Activated effector memory CD4-positive, alpha-beta T cell treated with Interleukin-2 at 50 U/mL for 16 hours (primary cell): ENCODE measurements around the gene IARS2.
"Not testable (repeated sequence)": the region's sequence is repeated elsewhere in the genome, so short reads cannot be mapped to it uniquely, and the experiment has no call there.

Source experiments
- DNase-seq: peaks from one replicate; pipeline ENCODE4 v3.0.0-alpha.2; 2020

The IARS2 gene

DNA sequence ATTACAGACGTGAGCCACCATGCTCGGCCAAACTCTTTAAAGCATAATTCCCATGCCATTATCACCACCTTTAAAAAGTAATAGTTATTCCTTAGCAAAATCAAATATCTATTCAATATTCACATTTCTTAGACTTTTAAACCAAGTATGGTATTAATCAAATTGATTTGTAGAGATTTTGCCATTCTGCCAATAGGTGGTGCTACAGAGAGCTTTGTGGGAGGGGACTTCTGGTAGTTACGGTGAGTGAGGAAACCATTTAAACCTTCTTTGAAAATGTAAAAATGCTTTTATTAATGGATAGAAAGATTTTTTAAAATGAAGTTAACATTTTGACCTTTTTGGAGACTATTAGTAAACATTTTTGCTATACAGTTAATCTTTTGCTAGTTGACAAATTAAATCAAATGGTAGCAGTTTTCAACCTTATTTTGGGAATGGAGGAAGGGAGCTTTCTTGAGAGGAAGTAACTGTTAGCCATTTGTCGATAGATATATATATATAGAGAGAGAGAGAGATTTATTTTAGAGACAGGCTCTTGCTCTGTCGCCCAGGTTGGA is 19.3 kb downstream of the IARS2 start:
- no peak for DNase-seq

DNA sequence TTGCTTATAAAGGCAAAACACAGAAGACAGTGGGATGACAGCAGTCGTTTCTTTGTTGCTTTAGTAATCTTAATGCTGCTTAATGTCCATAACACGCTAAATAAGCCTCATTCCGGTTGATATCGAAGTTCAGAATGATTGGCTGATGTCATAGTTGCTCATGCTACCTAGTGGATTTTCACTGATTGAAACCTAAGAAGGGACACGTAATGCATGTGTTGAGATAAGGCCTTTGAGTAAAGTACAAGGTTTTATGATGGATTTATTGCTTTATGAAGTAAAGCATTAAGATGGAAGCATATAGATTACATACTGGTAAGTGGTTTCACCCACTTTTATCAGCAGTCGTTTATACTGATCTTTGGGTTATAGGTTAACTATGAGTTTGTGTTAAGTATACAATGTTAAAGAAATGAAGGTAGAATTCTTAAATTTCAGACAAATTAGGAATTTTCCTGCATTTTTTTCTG is 25.1 kb downstream of the IARS2 start:
- DNase-seq, result no peak

DNA sequence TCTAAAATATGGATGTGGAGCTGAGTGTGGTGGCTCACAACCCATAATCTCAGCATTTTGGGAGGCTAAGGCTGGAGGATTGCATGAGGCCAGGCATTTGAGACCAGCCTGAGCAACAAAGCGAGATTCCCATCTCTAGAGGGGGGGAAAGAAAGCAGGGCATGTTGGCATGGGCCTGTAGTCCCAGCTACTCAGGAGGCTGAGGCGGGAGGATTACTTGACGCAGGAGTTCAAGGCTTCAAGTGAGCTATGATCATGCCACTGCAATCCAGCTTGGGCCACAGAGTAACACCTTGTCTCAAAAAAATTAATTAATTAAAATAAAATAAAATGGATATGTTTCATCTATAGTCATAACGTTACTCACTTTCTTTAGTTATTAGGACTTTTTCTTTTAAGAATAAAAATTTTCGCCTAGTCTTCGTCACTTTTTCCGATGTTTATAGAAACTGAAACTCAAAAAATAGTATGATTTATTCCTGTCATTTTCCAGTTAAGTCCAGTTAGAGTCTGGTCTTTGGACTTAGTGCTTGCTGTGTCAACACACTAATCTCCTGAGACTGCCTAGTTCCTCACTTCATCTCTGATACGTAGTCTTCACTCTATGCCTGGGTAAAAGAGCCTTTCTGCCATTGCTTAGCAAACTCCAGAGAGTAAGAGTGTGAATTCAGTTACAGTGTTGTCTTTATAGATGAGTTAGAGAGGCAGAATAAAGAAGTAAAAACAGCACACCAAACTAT is 28.0 kb downstream of the IARS2 start:
- DNase-seq, result no peak

DNA sequence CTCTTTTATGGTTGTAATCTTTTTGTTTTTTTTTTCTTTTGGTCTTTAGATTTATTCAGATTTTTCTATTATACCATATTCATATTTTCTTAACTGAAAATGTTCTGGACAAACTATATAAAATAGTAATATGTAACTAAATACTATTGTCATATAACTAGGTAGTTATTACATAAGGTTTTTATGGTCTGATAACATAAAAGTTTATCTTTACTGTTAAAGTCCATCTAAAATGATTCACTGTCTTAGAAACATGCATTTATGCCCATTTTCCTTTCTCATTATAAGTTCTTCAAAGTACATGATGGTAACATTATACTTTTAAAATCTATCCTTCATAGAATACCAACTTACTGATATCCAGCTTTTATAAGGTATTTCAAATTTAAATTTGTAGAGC is 29.1 kb downstream of the IARS2 start:
- no peak for DNase-seq

DNA sequence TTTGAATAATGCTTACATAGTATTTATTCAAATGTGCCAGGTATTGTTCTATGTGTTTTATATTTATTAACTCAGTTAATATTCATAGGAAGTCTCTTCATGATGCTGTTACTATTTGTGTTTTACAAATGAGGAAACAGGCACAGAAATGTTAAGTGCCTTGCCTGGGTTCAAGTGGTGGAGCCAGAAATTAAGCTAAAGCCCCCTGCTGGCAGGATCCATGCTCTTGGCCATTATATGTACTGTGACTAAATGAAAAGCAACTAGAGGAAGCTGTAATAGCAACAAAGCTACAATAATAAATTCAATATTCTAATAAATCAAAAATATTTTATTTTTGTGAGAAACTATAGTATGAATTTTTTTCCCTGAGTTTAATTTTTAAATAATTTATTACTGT is 30.0 kb downstream of the IARS2 start:
- DNase-seq, result no peak

DNA sequence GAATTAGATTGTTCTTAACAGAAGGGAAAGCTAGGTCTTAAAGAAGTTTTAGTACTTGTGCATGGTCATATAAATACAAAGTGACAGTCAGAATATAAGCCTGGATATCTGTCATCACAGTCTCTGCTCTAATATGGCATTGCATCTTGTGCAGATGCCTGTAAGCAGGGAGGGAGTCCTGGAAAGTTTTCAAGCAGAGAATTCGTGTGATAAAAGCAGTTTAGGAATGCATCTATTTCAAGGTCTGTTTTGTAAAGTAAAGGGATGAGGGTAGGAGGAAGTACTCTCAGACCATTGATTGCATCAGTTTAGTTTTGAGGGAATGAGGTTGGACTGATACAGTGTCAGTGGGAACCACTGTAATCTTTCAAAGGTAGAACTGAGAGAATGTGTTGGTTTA is 30.6 kb downstream of the IARS2 start:
- DNase-seq, result no peak

DNA sequence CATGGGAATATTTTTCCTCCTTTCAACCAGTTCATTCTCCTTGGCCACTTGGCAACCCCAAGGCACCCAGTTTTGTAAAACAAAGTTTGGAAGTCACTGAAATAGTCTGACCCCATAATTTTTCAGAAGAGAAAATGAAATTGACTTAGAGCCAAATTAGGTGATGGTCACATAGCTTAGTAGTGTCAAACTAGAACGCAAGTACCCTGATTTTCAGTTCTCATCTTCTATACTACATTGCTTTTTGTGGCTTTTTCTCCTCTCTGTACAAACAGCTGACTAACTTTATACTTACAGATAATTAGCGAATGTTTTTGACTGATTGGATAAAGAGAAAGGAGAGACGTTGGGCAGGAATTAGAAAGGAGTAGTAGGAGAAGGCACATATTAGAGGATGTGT is 33.1 kb downstream of the IARS2 start:
- DNase-seq, result no peak

DNA sequence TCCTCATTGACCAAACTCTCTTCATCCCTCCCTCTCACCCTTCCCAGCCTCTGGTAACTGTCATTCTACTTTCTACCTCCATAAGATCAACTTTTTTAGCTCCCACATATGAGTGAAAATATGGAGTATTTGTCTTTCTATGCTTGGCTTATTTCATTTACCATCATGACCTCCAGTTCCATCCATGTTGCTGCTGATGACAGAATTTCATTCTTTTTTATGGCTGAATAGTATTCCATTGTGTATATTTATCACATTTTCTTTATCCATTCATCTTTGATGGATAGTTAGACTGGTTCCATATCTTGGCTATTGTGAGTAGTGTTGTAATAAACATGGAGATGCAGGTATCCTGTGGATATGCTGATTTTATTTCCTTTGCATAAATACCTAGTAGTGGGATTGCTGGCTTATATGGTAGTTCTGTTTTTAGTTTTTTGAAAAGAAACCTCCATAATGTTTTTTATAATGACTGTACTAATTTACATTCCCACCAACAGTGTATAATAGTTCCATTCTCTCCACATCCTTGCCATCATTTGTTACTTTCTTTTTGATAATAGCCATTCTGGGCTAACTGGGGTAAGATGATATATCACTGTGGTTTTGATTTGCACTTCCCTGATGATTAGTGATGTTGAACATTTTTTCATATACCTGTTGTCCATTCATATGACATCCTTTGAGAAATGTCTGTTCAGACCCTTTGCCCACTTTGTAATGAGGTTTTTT is 35.7 kb downstream of the IARS2 start:
- no peak for DNase-seq

DNA sequence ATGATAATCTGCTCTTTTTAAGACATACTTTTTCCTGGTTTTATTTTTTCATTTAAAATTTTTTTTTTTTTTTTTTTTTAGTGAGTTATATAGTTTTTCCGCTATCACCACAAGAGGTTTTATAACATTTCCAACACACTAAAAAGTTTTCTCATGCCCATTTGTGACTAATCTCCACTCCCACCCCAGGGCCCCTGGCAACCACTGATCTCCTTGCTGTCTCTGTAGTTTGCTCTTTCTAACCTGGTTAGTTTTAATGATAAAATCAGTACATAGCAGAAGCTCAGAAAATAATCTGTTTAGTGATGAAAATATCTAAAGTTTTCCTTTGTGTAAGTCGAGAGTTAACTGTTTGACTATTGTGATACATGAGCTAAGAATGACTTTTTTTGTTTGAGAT is 41.8 kb downstream of the IARS2 start:
- no peak for DNase-seq

DNA sequence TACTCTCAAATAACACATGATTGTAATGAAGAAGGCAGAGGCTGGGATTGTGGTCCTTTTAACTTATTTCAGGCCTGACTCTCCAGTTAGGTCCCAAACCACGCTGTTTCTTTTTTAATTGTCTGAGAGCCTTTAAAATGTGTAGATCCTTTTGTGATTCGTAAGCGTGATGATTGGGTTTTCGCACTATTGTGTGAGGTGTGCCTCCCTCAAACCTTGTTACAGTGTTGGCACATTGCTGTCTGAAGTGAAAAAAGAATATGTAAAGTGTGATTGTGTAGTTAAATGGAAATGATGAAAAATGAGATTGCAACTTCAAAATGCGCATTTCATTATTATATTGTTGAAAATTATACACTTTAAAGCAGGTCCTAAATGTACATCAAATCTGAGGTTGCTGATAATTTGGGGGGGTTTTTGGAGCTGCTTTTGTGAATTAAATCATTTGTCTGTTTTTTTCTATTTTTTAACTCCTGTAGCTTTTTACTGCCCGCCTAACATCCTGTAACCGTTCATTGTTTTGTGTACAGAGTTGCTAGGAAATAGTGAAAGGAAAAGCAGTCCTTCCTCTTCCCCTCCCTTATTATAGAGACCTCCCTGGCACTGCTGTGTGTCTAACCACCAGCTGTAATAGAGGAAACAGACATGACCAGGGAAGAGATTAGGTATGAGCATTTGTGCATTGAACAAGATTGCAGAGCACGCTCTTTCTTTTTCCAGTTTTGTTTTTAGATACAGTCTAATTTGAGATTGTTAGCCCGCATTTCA is 43.3 kb downstream of the IARS2 start:
- no peak for DNase-seq

DNA sequence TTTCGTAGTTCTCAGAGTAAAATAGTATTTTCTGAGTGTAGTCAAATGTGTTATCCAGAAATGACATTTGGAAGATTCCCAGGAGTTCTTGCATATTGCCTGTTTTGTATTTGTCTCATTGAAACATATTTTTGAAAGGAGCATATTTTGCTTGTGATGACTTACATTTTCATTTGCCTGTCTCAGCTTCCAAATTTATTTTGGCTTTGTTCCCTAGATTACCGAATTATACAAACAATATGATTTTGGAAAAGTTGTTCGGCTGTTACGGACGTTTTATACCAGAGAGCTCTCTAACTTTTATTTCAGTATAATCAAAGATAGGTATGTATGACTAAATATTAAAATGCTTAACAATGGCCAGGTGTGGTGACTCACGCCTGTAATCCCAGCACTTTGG is 46.0 kb downstream of the IARS2 start:
- no peak for DNase-seq

DNA sequence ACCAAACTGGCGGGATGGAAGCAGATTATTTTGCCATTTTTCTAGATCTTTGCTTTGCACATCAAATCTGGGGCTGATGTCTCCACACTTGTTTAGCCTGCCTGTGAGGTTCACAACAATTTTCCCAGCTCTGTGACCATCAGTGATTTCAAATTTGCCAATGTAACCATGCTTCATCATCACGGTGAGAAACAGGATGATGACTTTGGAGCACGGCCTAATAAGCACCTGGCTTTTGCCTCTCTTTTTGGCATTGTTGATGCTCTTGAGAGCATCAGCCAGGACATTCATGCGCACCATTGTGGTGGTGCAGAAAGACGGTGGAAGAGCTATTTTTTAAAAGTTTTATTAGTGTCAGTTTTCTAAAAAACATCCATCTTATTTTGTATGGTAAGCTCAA is 50.1 kb downstream of the IARS2 start:
- no peak for DNase-seq

DNA sequence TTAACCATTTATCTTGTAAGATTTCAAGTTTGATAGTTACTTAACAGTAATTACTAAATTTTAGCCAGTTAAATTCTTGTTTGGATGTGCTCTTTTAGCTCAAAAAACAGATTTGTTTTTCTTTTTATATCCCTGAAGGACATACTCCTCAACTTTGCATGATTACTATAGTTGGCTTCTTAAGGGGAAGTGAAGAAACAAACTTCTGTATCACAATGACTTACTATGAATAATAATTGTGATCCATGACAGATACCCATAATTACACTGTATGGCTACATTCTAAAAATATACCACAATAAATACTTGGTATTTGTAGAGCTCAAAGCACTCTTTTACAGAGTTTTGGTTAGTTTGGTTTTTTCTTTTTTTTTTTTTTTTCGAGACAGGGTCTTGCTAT is 55.8 kb downstream of the IARS2 start:
- no peak for DNase-seq

DNA sequence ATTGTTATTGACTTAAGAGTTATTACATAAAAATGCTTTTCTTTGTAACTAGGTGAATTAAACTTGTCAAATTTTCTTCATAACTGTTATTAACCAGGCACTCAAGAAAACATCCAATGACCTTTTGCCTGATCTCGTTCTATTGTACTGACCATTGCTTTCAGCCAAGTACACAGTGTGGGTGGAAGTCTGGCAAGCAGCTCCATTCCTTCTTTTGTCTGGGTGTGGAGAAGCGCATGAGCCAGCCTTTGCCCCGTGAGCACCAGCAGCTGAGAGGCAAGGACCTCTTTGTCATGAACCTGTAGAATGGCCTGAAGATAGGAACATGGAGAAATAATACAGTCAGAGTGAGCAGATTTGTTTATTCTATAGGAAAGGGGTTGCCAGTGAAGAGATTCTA is 57.5 kb downstream of the IARS2 start:
- no peak for DNase-seq

DNA sequence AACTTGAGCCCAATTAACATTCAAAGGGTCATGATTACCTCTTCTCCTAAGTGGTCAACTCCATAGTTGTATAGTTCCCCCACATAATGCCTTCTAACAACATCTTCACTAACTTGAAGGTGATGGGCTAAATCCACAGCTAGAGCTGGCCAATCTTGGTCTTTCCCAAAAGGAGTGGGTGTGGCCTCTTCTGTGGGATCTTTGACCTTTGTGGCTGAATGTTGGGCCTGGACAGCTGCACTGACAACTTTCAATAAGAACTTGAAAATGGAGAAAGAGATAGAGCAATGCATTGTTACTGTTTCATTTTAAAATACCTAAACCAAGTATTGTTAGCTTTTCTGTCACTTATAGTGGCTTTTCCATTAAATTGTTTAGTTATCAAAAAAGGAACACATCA is 59.2 kb downstream of the IARS2 start:
- no peak for DNase-seq

DNA sequence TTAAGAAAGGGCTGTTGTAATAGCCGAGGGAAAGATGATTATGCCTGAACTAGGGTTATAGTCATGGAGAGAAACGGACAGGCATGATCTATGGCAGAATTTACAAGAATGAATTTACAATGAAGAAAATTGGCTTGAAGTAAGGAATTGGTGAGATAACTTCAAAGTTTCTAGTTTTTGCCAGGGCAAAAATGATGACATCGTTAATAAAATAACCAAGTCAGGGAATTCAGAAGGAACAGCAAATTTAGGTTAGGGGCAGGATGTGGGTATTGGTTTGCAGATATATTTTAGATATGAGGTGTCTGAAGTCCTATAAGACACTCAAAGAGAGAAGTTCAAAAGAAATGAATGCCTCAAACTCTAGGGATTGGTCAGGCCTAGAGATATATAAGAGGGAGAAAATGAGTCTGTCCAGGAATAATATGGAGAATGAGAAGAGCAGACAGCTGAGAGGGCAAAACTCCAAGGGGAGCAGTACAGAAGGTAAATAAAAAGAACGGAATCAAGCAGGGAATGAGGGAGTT is 62.8 kb downstream of the IARS2 start:
- DNase-seq, result no peak

DNA sequence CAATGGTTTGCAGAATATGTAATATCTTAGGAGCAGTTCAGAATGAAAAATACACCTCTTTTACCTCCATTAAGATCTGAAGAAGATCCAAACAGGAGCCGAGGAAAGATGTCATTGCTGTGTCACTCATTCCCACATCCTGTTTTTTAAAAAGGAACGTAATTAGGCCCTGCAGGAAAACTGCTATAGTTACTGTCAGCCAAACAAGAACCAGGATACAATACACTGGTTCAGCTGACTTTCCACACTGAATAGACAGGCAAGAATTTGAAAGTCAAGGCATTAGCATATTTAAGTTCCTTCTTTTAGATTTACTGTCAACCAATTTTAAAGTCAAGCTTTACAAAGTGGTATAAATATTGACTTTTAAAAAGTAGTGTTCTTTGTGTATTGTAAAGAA is 63.8 kb downstream of the IARS2 start:
- DNase-seq, result no peak

DNA sequence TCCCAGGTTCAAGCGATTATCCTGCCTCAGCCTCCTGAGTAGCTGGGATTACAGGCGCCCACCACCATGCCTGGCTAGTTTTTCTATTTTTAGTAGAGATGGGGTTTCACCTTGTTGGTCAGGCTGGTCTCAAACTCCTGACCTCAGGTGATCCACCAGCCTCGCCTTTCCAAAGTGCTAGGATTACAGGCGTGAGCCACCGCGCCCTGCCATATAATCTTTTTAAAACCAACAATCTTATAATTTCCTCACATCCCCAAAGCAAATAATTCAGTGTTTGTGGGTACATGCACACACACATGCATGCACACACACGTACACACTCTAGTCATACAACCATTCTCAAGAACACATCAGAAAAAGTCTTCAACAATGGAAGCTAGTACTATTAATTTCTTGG is 64.6 kb downstream of the IARS2 start:
- not testable (repeated sequence) for DNase-seq

DNA sequence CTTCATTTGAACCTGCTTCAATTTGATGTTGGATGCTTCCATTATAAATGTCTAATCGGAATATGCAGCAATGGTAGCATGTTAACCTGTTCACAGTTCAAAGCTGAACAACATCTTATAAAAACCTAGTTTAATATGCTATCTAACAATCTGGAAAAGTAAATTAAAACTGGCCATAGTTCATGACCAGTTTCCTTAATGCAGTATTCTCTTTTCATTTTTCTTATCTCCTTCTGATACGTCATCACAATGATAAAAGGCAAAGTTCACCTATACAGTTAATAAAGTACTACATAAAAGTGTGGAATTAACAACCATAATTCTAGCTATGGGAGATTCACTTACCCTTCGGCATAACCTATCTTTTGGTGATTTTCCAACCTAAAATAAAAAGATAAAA is 65.1 kb downstream of the IARS2 start:
- DNase-seq, result no peak

DNA sequence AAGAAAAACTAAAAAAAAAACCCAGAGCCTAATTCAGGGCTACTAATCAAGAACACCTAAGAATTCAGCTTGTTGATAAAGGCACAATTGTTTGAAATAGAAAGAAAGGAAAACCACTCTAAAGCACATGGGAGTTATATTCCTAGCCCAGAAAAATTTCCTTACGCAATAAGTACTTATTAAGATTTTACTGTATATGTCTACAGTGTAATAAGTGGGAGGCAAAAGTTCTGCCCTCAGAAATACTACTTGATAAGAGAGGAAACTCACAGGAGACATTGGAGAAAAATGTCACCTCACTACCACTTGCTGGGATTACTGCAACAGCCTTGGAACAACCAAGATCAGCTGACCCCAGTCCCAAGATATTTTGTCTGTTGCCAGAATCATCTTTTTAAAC is 66.1 kb downstream of the IARS2 start:
- no peak for DNase-seq

DNA sequence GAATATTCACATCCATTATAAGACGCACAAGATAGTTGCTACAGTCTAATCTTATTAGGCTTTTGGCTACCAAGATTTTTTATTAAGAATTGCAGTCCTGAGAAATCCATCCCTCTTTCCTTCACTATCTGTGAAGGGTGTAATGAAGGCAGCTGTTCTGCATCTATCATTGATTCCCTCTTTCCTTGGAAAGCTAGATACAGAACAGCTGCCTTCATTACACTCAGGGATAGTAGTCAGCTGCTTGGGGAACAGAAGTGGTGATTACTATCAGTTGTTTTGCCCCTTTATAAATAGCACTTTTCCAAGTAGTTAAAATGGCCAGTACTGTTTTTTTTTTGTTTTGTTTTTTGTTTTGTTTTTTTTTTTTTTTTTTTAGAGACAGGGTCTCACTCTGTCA is 70.2 kb downstream of the IARS2 start:
- DNase-seq, result no peak

DNA sequence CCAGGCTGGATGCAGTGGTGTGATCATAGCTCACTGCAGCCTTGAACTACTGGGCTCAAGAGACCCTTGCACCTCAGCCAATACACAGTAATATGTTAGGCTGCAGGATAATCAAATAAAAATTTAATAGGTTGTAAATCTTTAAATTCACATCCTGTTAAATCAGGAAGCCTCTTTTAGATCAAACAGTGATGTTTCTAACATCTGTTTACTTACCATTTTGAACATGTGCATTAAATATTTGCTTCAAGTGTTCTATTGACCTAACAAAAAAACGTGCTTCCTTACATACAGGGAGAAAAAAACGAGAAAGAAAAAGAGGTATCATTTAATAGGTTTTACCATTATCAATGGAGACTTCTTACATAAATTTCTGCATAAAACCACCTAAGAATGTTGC is 70.6 kb downstream of the IARS2 start:
- DNase-seq, result no peak

DNA sequence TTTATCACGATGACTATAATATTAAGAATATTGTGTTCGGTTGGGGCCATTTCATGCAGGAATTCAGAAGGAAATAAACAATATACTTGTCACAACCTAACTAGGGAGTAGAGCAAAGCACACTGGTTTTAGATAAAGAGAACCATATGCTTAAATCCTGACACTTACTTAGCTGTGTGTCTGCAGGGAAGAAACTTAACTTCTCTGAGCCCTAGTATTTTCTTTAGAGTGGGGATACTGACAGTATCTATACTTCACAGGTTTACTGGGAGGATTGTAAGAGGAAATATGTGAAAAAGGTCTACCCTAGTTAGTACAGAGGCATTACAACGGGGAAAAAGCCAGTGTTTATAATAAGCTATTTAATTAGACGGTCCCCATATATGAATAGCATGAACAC is 72.9 kb downstream of the IARS2 start:
- DNase-seq, result no peak
